T-helper 2 cell treated with Interferon-gamma antibody and Interleukin-4, amounts not matched to agents 5 μg/mL and 100 μg/mL, for 36 hours (primary cell): ENCODE data around the gene PEX5L.
"Not testable (repeated sequence)": the region's sequence is repeated elsewhere in the genome, so short reads cannot be mapped to it uniquely, and the experiment has no call there.

Experiments used
- DNase-seq: peaks from one replicate; pipeline ENCODE4 v3.0.0; 2021; ENCODE audit warnings: low spot score
- H3K27ac Mint-ChIP-seq: one replicate; pipeline ENCODE4 v1.8.0; 2021; ENCODE audit warnings: mild to moderate bottlenecking, mixed read lengths
- H3K27me3 Mint-ChIP-seq: one replicate; pipeline ENCODE4 v1.8.0; 2021; ENCODE audit warnings: low read depth, mixed read lengths
- H3K36me3 Mint-ChIP-seq: one replicate; pipeline ENCODE4 v1.8.0; 2021; ENCODE audit warnings: low read depth, mixed read lengths
- H3K4me1 Mint-ChIP-seq: one replicate; pipeline ENCODE4 v1.8.0; 2021; ENCODE audit warnings: low read depth, mixed read lengths
- H3K4me3 Mint-ChIP-seq: one replicate; pipeline ENCODE4 v1.8.0; 2022; ENCODE audit warnings: mild to moderate bottlenecking, moderate library complexity, mixed read lengths
- H3K9me3 Mint-ChIP-seq: one replicate; pipeline ENCODE4 v1.8.0; 2021; ENCODE audit warnings: mixed read lengths

Gene PEX5L, protein sequence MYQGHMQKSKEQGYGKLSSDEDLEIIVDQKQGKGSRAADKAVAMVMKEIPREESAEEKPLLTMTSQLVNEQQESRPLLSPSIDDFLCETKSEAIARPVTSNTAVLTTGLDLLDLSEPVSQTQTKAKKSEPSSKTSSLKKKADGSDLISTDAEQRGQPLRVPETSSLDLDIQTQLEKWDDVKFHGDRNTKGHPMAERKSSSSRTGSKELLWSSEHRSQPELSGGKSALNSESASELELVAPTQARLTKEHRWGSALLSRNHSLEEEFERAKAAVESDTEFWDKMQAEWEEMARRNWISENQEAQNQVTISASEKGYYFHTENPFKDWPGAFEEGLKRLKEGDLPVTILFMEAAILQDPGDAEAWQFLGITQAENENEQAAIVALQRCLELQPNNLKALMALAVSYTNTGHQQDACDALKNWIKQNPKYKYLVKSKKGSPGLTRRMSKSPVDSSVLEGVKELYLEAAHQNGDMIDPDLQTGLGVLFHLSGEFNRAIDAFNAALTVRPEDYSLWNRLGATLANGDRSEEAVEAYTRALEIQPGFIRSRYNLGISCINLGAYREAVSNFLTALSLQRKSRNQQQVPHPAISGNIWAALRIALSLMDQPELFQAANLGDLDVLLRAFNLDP

DNA sequence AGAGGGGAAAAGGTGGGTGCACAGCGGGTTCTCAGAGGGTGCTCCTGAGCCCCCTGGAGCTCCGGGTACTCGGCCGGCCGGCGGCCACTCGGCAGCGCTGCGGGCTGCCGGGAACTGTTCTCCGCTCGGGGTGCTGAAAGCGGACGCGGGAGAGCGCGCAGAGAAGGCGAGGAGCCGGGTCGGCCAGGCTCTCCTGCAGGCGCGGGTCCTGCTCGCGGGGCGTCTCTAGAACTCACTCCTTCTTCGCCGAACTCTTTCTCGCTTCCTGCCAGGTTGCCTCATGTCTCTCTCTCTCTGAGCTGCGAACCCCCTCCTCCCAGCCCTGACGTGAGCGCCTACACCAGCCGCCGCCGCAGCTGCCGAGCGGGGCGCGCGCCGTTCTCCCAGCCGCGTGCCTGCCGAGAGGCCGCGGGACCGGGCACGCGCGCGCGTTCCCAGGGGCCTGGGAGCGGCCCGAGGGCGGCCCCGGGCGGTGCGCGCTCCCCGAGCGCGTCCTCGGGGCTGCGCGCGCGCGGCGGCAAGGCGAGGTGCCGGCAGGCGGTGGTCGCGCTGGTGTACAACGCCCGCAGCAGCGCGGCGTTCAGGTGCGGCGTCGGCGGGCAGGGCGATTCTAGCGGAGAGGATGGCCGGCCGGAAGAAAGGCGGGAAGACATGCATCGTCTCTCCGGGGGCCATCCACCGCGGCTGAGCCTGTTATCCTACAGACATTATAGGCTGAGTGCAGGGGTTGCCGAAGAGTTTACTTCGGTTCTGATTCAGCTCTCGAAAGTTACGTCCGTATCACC lies at the start of gene PEX5L:
TSS of gene PEX5L (minus strand) at position 267 of the 785 bp plus-strand sequence. CDS start 338 bp downstream, outside the sequence.
- peaks cover 47% of the 10 kb centered on the region for H3K27me3 Mint-ChIP-seq
- H3K9me3 Mint-ChIP-seq, result no peaks in the 10 kb centered on the region
- H3K36me3 Mint-ChIP-seq, result no peaks in the 10 kb centered on the region
- H3K4me3 Mint-ChIP-seq, result peak within 1 kb of the TSS; percentile 72
- peaks cover 4% of the 10 kb centered on the region for H3K4me1 Mint-ChIP-seq
- DNase-seq, result peak; percentile 35
- no peak within 1 kb of the TSS for H3K27ac Mint-ChIP-seq

DNA sequence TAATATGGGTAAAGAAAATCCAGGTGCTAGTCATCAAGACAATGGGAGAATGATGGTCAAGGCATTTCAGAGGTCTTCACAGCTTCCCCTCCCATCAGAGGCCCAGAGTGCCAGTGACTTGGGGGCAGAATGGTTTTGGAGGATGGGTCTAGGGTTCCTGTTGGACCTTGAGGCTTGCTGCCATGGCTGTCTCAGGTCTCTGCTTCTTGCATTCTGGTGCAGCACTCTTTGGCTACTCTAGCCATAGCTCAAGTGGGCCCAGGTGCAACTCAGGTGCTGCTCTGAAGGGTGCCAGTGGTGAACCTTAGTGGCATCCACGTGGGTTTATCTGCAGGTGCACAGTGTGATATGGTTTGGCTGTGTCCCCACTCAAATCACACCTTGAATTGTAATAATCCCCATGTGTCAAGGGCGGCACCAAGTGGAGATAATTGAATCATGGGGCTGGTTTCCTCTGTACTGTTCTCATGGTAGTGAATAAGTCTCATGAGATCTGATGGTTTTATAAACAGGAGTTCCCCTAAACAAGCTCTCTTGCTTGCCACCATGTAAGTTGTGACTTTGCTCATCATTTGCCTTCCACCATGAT lies 48.5 kb upstream of the PEX5L start:
- Mint-ChIP-seq H3K4me1 (no peaks in the 10 kb centered on the region), H3K27ac (no peak overlapping the region), H3K4me3 (no peak overlapping the region), H3K36me3 (no peaks in the 10 kb centered on the region), H3K9me3 (no peaks in the 10 kb centered on the region), H3K27me3 (no peaks in the 10 kb centered on the region)
- no peak for DNase-seq

DNA sequence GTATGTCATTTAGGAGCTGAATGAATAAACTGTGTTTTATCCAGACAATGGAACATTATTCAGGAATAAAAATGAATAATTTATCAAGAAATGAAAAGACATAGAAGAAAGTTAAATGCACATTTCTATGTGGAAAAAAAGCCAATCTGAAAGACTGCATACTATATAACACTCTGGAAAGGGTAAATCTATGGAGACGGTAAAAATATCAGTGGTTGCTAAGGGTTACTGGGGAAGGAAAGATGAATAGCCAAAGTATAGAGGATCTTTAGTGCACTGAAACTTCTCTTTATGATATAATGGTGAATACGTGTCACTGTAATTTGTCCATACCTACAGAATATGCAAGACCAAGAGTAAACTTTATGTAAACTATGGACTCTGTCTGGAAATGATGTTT lies 46.0 kb upstream of the PEX5L start:
- Mint-ChIP-seq H3K9me3 (no peaks in the 10 kb centered on the region), H3K36me3 (no peaks in the 10 kb centered on the region), H3K27me3 (no peaks in the 10 kb centered on the region), H3K27ac (no peak overlapping the region), H3K4me1 (no peaks in the 10 kb centered on the region), H3K4me3 (no peak overlapping the region)
- DNase-seq, result no peak

DNA sequence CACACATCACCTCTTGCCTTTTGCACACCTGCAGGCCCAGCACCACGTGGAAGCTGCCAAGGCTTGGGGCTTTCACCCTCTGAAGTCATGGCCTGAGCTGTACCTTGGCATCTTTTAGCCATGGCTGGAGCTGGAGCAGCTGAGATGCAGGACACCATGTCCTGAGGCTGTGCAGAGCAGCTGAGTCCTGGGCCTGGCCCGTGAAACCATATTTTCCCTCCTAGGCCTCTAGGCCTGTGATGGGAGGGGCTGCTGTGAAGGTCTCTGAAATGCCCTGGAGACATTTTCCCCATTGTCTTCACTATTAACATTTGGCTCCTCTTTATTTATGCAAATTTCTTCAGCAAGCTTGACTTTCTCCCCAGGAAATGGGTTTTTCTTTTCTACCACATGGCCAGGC lies 41.9 kb upstream of the PEX5L start:
- H3K4me3 Mint-ChIP-seq, result no peak overlapping the region
- no peaks in the 10 kb centered on the region for H3K9me3 Mint-ChIP-seq
- no peaks in the 10 kb centered on the region for H3K4me1 Mint-ChIP-seq
- DNase-seq, result no peak
- H3K36me3 Mint-ChIP-seq, result no peaks in the 10 kb centered on the region
- H3K27ac Mint-ChIP-seq, result no peak overlapping the region
- no peaks in the 10 kb centered on the region for H3K27me3 Mint-ChIP-seq

DNA sequence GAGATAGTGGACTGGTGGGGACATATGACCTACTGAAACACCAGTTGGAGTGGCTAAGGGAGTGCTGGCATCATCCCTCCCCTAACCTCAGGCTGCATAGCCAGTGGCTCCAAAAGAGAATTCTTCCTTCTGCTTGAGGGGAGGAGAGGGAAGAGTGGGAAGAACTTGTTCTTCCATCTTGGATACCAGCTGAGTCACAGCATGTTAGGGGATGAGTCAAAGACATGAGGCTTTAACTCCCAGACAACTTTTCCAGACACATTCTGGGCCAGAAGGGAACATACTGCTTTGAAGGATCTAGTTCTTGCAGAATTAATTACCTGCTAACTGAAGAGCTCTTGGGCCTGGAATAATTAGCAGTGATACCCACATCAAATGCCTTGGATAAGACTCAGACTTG lies 36.8 kb upstream of the PEX5L start:
- Mint-ChIP-seq H3K36me3 (no peaks in the 10 kb centered on the region), H3K4me1 (no peaks in the 10 kb centered on the region), H3K9me3 (no peaks in the 10 kb centered on the region), H3K27me3 (no peaks in the 10 kb centered on the region), H3K4me3 (no peak overlapping the region), H3K27ac (no peak overlapping the region)
- no peak for DNase-seq

DNA sequence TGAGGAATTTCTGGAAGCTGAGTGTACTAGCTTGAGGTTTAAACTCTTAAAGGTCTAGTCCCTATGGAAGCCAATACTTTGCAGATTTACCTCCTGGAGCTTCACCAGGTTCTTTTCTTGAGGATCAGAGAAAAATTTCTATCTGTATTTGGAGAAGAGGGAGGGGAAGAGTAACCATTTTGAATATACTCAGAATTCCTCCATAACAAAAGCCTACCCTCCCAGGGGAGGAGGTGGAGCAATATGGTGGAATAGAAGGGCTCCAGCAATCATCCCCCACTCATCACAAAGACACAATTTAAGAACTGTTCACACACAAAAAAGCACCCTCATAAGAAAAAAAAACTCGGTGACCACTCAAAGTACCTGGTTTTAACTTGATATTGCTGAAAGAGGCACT lies 36.0 kb upstream of the PEX5L start:
- Mint-ChIP-seq H3K4me1 (no peaks in the 10 kb centered on the region), H3K4me3 (no peak overlapping the region), H3K9me3 (no peaks in the 10 kb centered on the region), H3K36me3 (no peaks in the 10 kb centered on the region), H3K27me3 (no peaks in the 10 kb centered on the region), H3K27ac (no peak overlapping the region)
- no peak for DNase-seq

DNA sequence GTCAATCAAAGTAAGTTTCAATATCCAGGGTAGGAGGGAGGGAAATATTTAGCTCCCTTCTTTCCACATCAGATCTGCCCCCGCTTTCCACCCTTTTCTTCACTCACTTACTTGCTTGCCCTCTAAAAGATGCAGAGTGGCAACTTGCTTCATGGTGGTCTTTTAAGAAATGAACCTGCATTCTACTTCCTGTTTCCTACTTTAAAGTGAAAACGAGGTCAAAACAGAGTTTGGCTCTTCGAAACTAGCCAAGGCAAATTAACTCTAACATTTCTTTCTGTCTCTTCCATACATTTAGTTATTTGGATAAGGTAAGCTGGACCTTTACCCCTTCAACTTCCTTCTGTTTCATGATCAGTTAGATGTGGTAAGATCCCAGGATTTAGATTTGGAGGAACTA lies 34.2 kb upstream of the PEX5L start:
- H3K27me3 Mint-ChIP-seq, result no peaks in the 10 kb centered on the region
- H3K9me3 Mint-ChIP-seq, result no peaks in the 10 kb centered on the region
- no peak overlapping the region for H3K4me3 Mint-ChIP-seq
- no peak for DNase-seq
- H3K36me3 Mint-ChIP-seq, result no peaks in the 10 kb centered on the region
- H3K4me1 Mint-ChIP-seq, result no peaks in the 10 kb centered on the region
- no peak overlapping the region for H3K27ac Mint-ChIP-seq

DNA sequence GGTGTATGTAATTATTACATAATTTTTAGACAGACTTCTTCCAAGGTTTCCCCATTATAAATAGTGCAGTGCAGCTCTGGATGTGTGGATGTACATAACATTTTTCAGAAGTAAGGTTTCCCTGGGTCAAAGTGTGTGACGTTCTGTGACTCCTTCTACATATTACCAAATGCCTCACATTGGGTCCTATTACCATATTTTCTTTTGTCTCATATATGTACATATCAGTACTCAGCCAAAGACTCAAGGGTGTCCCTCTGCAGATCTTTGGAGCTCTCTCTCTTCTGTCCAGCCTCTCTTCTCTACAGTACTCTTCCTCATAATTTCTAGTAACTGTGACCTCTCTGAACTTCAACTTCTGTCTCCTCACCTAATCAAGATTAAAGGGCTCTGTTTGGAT lies 31.3 kb upstream of the PEX5L start:
- H3K27ac Mint-ChIP-seq, result no peak overlapping the region
- no peak overlapping the region for H3K4me3 Mint-ChIP-seq
- H3K4me1 Mint-ChIP-seq, result no peaks in the 10 kb centered on the region
- H3K36me3 Mint-ChIP-seq, result no peaks in the 10 kb centered on the region
- no peak for DNase-seq
- no peaks in the 10 kb centered on the region for H3K9me3 Mint-ChIP-seq
- no peaks in the 10 kb centered on the region for H3K27me3 Mint-ChIP-seq

DNA sequence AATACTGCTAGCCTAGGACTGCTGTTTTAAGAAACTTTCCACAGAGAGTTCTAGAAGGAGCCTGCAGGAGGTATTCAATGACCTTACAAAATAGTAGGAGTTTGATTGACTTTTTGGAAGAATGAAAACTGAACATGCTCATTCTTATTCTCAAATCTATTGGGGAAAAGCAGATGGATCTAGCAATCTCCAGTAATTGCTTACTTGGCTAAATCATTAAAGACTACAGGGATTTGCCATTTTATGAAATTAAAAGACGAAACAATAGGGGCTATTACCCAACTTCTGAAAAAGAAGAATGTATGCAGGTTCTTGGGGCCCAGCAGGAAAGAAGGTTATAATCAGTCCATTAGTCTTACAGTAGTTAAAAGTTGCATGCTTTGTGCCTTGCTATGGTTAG lies 29.9 kb upstream of the PEX5L start:
- H3K4me1 Mint-ChIP-seq, result no peaks in the 10 kb centered on the region
- H3K4me3 Mint-ChIP-seq, result no peak overlapping the region
- H3K27ac Mint-ChIP-seq, result no peak overlapping the region
- no peaks in the 10 kb centered on the region for H3K9me3 Mint-ChIP-seq
- no peaks in the 10 kb centered on the region for H3K36me3 Mint-ChIP-seq
- DNase-seq, result no peak
- H3K27me3 Mint-ChIP-seq, result no peaks in the 10 kb centered on the region

DNA sequence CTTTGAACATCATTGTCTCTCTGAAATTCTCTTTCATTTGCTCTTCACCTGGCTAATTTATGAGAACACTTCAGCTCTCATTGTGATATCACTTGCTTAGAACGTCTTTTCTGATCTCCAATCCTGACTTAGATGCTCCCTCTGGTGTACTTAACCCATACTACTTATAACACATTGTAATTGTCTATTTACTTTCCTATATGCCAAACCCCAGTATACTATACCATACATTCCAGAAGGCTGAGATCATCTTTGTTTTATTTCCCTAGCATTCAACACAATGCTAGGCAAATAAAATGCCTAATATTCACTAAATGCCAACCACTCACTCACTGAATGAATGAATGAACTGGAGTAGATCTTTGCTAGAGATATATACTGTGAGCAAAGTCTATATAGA lies 27.0 kb upstream of the PEX5L start:
- no peak overlapping the region for H3K27ac Mint-ChIP-seq
- no peak overlapping the region for H3K4me3 Mint-ChIP-seq
- H3K27me3 Mint-ChIP-seq, result no peaks in the 10 kb centered on the region
- H3K36me3 Mint-ChIP-seq, result no peaks in the 10 kb centered on the region
- H3K4me1 Mint-ChIP-seq, result no peaks in the 10 kb centered on the region
- no peak for DNase-seq
- H3K9me3 Mint-ChIP-seq, result no peaks in the 10 kb centered on the region

DNA sequence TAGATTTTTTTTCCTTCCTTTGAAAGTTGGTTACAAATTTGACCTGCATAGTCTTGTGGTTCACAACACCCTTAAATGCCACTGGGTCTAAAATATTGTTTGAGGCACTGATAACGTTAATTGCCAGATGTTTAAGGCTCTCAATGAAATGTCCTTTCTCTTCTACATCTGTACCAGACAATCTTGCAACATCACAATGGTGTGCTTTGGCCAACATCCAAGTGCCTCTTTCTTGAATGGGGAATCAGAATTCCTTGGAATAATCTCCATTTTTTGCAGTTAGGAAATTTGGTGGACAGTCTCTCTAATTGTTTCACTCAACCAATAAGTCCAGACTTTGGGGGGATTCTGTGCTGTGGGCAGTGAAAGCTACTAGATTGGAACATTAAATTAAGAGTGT lies 26.0 kb upstream of the PEX5L start:
- Mint-ChIP-seq H3K4me1 (no peaks in the 10 kb centered on the region), H3K27me3 (no peaks in the 10 kb centered on the region), H3K36me3 (no peaks in the 10 kb centered on the region), H3K27ac (no peak overlapping the region), H3K9me3 (no peaks in the 10 kb centered on the region), H3K4me3 (no peak overlapping the region)
- DNase-seq, result no peak

DNA sequence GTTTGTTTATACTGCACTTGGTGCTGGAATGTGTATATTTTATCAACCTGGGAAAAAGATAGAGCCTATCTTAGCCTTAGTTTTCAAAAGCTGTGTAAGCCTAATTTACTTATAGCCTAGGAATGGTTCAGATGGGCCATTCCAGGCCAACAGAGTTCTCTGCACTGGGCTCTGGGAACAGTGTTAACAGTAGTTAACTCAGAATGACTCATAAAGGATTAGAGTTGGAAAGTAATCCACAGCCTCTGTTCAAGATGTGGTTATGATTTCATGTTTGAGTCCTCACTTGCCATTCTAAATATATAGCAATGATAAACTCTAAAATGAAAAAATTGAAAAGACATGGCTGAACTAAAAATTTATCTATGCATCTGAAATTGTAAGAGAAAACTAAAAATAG lies 22.6 kb upstream of the PEX5L start:
- Mint-ChIP-seq H3K36me3 (no peaks in the 10 kb centered on the region), H3K4me3 (no peak overlapping the region), H3K4me1 (no peaks in the 10 kb centered on the region), H3K9me3 (no peaks in the 10 kb centered on the region), H3K27ac (no peak overlapping the region), H3K27me3 (no peaks in the 10 kb centered on the region)
- DNase-seq, result no peak

DNA sequence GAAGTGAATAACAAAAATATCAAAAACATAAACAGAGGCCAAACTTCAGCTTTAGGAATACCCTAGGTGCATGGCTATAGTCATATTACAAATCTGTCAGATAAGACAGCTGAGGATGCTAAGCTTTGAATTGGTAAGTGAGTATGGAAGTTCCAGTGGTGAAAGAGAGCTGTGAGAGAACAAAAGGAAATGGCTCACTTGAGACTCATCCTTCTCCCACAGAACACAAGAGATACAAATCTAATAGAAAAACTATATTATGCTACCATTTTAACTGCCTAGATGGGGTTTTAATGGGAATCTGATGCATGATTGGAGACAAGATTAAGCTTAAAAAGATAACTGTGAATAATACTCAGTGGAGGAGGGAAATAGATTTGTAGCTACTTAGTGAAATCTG lies 21.5 kb upstream of the PEX5L start:
- H3K4me1 Mint-ChIP-seq, result no peaks in the 10 kb centered on the region
- no peaks in the 10 kb centered on the region for H3K36me3 Mint-ChIP-seq
- H3K4me3 Mint-ChIP-seq, result no peak overlapping the region
- no peak overlapping the region for H3K27ac Mint-ChIP-seq
- H3K27me3 Mint-ChIP-seq, result no peaks in the 10 kb centered on the region
- H3K9me3 Mint-ChIP-seq, result no peaks in the 10 kb centered on the region
- DNase-seq, result no peak

DNA sequence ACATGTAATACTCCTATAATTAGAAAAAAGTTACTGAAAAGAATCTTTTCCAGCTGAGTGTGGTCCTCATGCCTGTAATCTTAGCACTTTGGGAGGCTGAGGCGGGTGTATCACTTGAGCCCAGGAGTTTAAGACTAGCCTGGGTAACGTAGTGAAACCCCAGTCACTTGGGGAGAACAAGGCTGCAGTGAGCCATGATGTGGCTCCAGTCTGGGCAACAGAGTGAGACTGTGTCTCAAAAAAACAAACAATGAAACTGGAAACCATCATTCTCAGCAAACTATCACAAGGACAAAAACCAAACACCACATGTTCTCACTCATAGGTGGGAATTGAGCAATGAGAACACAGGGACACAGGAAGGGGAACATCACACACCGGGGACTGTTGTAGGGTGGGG lies 18.9 kb upstream of the PEX5L start:
- H3K27me3 Mint-ChIP-seq, H3K9me3 Mint-ChIP-seq, H3K36me3 Mint-ChIP-seq, DNase-seq, H3K27ac Mint-ChIP-seq, H3K4me3 Mint-ChIP-seq, H3K4me1 Mint-ChIP-seq: not testable (repeated sequence)
